Mesothelial cell of epicardium (in vitro differentiated cells): Measurements from ENCODE around the gene RETN. TPM values are rescaled to one million over a fixed set of nuclear protein-coding genes. Genes with fewer than 3 reads are reported as not detected.
A peak's percentile ranks its signal among the peaks of the same experiment; 100 is the strongest.

Source experiments
- DNase-seq, 2 experiments: peaks; one replicate each; pipeline ENCODE4 v3.0.0; 2021; ENCODE audit warnings: low spot score in 2 of 2; ENCODE audit not compliant: unreplicated experiment in 2 of 2
- H3K27ac Mint-ChIP-seq: 2 replicates; pipeline ENCODE4 v1.8.0; 2021; ENCODE audit warnings: mixed read lengths
- H3K27me3 Mint-ChIP-seq: 2 replicates; pipeline ENCODE4 v1.8.0; 2021; ENCODE audit warnings: low read depth, mixed read lengths
- H3K36me3 Mint-ChIP-seq: 2 replicates; pipeline ENCODE4 v1.8.0; 2021; ENCODE audit warnings: mixed read lengths
- H3K4me1 Mint-ChIP-seq: 2 replicates; pipeline ENCODE4 v1.8.0; 2021; ENCODE audit warnings: mixed read lengths
- H3K4me3 Mint-ChIP-seq: 2 replicates; pipeline ENCODE4 v1.8.0; 2021; ENCODE audit warnings: mild to moderate bottlenecking, moderate library complexity, mixed read lengths
- H3K9me3 Mint-ChIP-seq: 2 replicates; pipeline ENCODE4 v1.8.0; 2021; ENCODE audit warnings: mixed read lengths
- CTCF ChIP-seq: fragments of 200-600 bp; sonication (generic); IDR thresholded peaks from one replicate; pipeline ENCODE4 v1.5.0; 2021; ENCODE audit warnings: antibody characterized with exemption; ENCODE audit not compliant: unreplicated experiment
- total RNA-seq: library from RNA; stranded (reverse); gene quantifications from 3 replicates; pipeline ENCODE4 v1.2.1, GENCODE V29; 2021

RETN gene
- total RNA-seq, 1 donor from 2014 or later: not detected

DNA sequence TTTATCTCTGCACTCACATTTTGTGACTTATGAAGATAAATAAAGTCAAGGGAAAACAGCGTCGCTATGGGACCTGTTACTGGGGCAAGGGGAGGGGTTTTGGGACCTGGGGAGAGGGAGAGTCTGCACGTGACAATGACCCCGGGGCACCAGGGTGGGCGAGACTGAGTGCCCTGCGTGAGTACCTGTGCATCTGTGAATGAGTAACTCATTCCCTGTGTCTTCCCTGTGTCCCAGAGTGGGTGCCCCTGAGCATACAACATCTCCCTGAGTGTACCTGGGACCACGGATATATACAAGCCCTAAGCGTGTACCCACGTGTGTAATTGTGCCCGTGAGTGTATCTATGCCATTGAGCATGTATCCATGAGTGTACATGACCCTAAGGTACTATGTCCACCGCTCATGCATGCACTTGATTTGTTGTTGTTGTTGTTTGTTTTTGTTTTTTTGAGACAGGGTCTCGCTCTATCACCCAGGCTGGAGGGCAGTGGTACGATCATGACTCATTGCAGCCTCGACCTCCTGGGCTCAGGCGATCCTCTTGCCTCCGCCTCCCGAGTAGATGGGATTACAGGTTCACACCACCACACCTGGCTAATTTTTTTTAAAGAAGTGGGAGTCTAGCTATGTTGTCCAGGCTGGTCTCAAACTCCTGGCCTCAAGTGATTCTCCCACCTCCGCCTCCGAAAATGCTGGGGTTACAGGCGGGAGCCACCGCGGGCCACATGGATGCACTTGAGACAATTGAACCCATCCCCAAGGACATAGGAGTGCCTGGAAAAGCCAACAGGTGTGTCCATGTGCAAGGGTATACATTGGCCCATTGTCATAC lies 11.1 kb downstream of the RETN start:
- H3K4me3 Mint-ChIP-seq: peak overlapping the region; percentile 56
- peaks cover 6% of the 10 kb centered on the region for H3K4me1 Mint-ChIP-seq
- no peaks in the 10 kb centered on the region for H3K9me3 Mint-ChIP-seq
- H3K36me3 Mint-ChIP-seq: peaks cover 8% of the 10 kb centered on the region
- no peak for DNase-seq
- H3K27me3 Mint-ChIP-seq: peaks cover 35% of the 10 kb centered on the region
- H3K27ac Mint-ChIP-seq: no peak overlapping the region
- TF ChIP-seq CTCF: no peak

- H3K27me3 Mint-ChIP-seq: peaks cover 33% of the 10 kb centered on the region
- peak; percentile 82 for TF ChIP-seq CTCF
- no peaks in the 10 kb centered on the region for H3K9me3 Mint-ChIP-seq
- H3K27ac Mint-ChIP-seq: peak within 1 kb of the TSS; percentile 87
- peak within 1 kb of the TSS; percentile 84 for H3K4me3 Mint-ChIP-seq
- peaks cover 13% of the 10 kb centered on the region for H3K36me3 Mint-ChIP-seq
- peak; percentile 87 to 95 for DNase-seq
- H3K4me1 Mint-ChIP-seq: peaks cover 12% of the 10 kb centered on the region
Measured at GRCh38 chr19:7680606-7681339, 11.9 kb downstream of the RETN start, which contains the start of gene TRAPPC5. TRAPPC5 (plus strand) TSS chr19:7680833; CDS start chr19:7682254, 1,421 bp downstream.

- peaks cover 13% of the 10 kb centered on the region for H3K36me3 Mint-ChIP-seq
- no peaks in the 10 kb centered on the region for H3K9me3 Mint-ChIP-seq
- peak in 1 of 2 experiments; percentile 63 for DNase-seq
- peak overlapping the region; percentile 84 for H3K4me3 Mint-ChIP-seq
- no peak for TF ChIP-seq CTCF
- peaks cover 25% of the 10 kb centered on the region for H3K27me3 Mint-ChIP-seq
- H3K4me1 Mint-ChIP-seq: peaks cover 17% of the 10 kb centered on the region
- H3K27ac Mint-ChIP-seq: peak overlapping the region; percentile 87
Measured at GRCh38 chr19:7681340-7682174, 12.7 kb downstream of the RETN start.

- H3K9me3 Mint-ChIP-seq: no peaks in the 10 kb centered on the region
- TF ChIP-seq CTCF: no peak
- no peak overlapping the region for H3K27ac Mint-ChIP-seq
Measured at GRCh38 chr19:7682175-7682855, 13.5 kb downstream of the RETN start.

More at GRCh38 chr19:7682175-7682855, 13.5 kb downstream of the RETN start:
- DNase-seq: no peak
- H3K4me1 Mint-ChIP-seq: peaks cover 17% of the 10 kb centered on the region
- peaks cover 18% of the 10 kb centered on the region for H3K27me3 Mint-ChIP-seq
- H3K4me3 Mint-ChIP-seq: peak overlapping the region; percentile 84
- peaks cover 13% of the 10 kb centered on the region for H3K36me3 Mint-ChIP-seq
